ENCODE data around the gene BCAR1. TPM values are rescaled to one million over a fixed set of nuclear protein-coding genes. Genes with fewer than 3 reads are reported as not detected.

The BCAR1 gene
- total and polyA plus RNA-seq, 2 of the 13 experiments (the other 11 are each of a cell fraction or from before 2014, with no cell fraction given) = 48.1 to 51.7 TPM

DNA sequence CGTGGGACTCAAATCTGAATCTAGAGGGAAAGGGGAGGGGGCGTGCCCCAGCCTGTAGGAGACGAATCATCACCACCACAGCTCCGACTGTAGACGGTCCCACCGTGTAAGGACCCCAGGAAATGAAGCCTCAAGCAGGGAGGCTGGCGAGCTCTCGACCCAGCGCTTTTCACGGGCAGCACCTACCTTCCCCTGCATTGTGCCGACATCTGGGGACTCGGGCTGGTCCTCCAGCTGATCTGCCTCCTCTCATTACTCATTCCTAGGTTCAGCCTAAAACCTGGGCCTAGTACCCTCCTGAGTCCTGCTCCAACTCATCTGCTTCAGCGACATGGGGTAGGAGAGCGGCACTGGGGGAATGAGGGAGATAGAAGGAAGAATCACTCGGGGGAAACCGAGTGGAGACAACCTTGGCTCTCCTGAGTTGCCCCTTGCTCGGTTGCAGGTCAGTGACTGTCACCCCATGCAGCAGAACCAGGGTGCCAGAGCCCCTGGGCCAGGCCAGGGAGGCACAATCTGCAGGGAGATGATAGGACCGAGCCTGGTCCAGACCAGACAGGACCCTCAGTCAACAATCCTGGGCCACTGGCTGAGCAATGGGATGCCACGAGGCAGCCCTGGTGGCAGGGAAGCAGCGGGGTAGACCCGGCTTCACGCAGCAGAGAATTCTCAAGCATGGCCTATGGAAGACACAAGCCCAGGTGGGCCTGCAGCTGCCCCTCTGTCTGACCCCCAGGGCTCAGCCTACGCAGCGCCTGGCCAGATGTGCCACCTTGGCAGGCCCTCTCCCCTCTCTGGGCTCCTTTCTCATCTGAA, 833 bp upstream of the BCAR1 start (continued):
- TF ChIP-seq MAF1 (CRISPR knock-in tag; IDR thresholded peaks at IDR 0.05; ENCODE audit: borderline replicate concordance) (no peak), CEBPG (CRISPR knock-in tag; IDR thresholded peaks at IDR 0.05) (no peak), U2AF1 (optimal IDR thresholded peaks at IDR 0.05; ENCODE audit: low read depth, low read length) (peak; percentile 34), ZNF713 (CRISPR knock-in tag; IDR thresholded peaks at IDR 0.05) (no peak), ZNF333 (CRISPR knock-in tag; IDR thresholded peaks at IDR 0.05; ENCODE audit: borderline replicate concordance) (0 out of 2 replicates have a peak, but pooled peaks have one; percentile 58), ZFX (CRISPR knock-in tag; IDR thresholded peaks at IDR 0.05; ENCODE audit: low read depth) (no peak), RARA (CRISPR knock-in tag; IDR thresholded peaks at IDR 0.05) (no peak), EED (CRISPR knock-in tag; IDR thresholded peaks at IDR 0.05) (no peak), ZSCAN21 (CRISPR knock-in tag; IDR thresholded peaks at IDR 0.05; ENCODE audit: borderline replicate concordance) (0 out of 2 replicates have a peak, but pooled peaks have one; percentile 45), ISL2 (CRISPR knock-in tag; IDR thresholded peaks at IDR 0.05) (no peak), HNF4G (IDR thresholded peaks at IDR 0.05; ENCODE audit: borderline replicate concordance, low read depth, low read length) (no peak), HNF4G (CRISPR knock-in tag; IDR thresholded peaks at IDR 0.05; ENCODE audit: borderline replicate concordance, low read depth) (0 out of 2 replicates have a peak, but pooled peaks have one; percentile 45), UBTF (CRISPR knock-in tag; IDR thresholded peaks at IDR 0.05) (peak; percentile 17; the same call in 1 of the 2 replicates), ZBTB2 (CRISPR knock-in tag; IDR thresholded peaks at IDR 0.05; ENCODE audit: low read depth) (no peak), ZFP91 (CRISPR knock-in tag; IDR thresholded peaks at IDR 0.05; ENCODE audit: borderline replicate concordance) (peak; percentile 62; the same call in 1 of the 2 replicates)
- TF ChIP-seq, protein P1, sequence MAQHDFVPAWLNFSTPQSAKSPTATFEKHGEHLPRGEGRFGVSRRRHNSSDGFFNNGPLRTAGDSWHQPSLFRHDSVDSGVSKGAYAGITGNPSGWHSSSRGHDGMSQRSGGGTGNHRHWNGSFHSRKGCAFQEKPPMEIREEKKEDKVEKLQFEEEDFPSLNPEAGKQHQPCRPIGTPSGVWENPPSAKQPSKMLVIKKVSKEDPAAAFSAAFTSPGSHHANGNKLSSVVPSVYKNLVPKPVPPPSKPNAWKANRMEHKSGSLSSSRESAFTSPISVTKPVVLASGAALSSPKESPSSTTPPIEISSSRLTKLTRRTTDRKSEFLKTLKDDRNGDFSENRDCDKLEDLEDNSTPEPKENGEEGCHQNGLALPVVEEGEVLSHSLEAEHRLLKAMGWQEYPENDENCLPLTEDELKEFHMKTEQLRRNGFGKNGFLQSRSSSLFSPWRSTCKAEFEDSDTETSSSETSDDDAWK (CRISPR knock-in tag; IDR thresholded peaks at IDR 0.05) = no peak
- TF ChIP-seq, protein P2, sequence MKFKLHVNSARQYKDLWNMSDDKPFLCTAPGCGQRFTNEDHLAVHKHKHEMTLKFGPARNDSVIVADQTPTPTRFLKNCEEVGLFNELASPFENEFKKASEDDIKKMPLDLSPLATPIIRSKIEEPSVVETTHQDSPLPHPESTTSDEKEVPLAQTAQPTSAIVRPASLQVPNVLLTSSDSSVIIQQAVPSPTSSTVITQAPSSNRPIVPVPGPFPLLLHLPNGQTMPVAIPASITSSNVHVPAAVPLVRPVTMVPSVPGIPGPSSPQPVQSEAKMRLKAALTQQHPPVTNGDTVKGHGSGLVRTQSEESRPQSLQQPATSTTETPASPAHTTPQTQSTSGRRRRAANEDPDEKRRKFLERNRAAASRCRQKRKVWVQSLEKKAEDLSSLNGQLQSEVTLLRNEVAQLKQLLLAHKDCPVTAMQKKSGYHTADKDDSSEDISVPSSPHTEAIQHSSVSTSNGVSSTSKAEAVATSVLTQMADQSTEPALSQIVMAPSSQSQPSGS (CRISPR knock-in tag; IDR thresholded peaks at IDR 0.05) = no peak
- TF ChIP-seq, protein P3, sequence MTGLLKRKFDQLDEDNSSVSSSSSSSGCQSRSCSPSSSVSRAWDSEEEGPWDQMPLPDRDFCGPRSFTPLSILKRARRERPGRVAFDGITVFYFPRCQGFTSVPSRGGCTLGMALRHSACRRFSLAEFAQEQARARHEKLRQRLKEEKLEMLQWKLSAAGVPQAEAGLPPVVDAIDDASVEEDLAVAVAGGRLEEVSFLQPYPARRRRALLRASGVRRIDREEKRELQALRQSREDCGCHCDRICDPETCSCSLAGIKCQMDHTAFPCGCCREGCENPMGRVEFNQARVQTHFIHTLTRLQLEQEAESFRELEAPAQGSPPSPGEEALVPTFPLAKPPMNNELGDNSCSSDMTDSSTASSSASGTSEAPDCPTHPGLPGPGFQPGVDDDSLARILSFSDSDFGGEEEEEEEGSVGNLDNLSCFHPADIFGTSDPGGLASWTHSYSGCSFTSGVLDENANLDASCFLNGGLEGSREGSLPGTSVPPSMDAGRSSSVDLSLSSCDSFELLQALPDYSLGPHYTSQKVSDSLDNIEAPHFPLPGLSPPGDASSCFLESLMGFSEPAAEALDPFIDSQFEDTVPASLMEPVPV (CRISPR knock-in tag; IDR thresholded peaks at IDR 0.05) = peak; percentile 33; the same call in 1 of the 2 replicates

All from HepG2 (cell line).